ENCODE results near the gene SCAI.

Gene SCAI

GRCh38 chr9:125150349-125151245 is 7.3 kb upstream of the SCAI start:
- peaks cover 5% of the 10 kb centered on the region for H3K4me1 ChIP-seq
- H3K9me3 ChIP-seq, result no peaks in the 10 kb centered on the region
- H3K4me3 ChIP-seq, result no peak overlapping the region
- H3K9ac ChIP-seq, result no peak overlapping the region
- peaks cover 65% of the 10 kb centered on the region for H3K36me3 ChIP-seq
- no peaks in the 10 kb centered on the region for H3K27me3 ChIP-seq
- no peak for TF ChIP-seq Cebpa-rat (IDR thresholded peaks at IDR 0.05)
- H3K4me2 ChIP-seq, result no peak overlapping the region
- no peak overlapping the region for H3K27ac ChIP-seq
- 0 out of 2 replicates have a peak, but pooled peaks cover 8% of the 10 kb centered on the region for H4K20me1 ChIP-seq

- no peaks in the 10 kb centered on the region for H3K9me3 ChIP-seq
- no peak overlapping the region for H3K9ac ChIP-seq
- H3K4me2 ChIP-seq, result no peak overlapping the region
- no peak overlapping the region for H3K4me3 ChIP-seq
- H3K27me3 ChIP-seq, result no peaks in the 10 kb centered on the region
- no peaks in the 10 kb centered on the region for H4K20me1 ChIP-seq
- peaks cover 17% of the 10 kb centered on the region for H3K4me1 ChIP-seq
- peaks cover 34% of the 10 kb centered on the region for H3K36me3 ChIP-seq
- H3K27ac ChIP-seq, result no peak overlapping the region
- no peak for TF ChIP-seq Cebpa-rat (IDR thresholded peaks at IDR 0.05)
These were observed 4.1 kb upstream of the SCAI start for GRCh38 chr9:125147401-125147951.

GRCh38 chr9:125146247-125146646 is 2.9 kb upstream of the SCAI start:
- Histone ChIP-seq H3K4me2 (no peak overlapping the region; the same call in 1 of the 2 replicates), H3K36me3 (peaks cover 22% of the 10 kb centered on the region), H3K4me3 (no peak overlapping the region), H4K20me1 (no peaks in the 10 kb centered on the region), H3K4me1 (peaks cover 28% of the 10 kb centered on the region), H3K9me3 (no peaks in the 10 kb centered on the region), H3K9ac (no peak overlapping the region), H3K27ac (no peak overlapping the region), H3K27me3 (no peaks in the 10 kb centered on the region)
- no peak for TF ChIP-seq Cebpa-rat (IDR thresholded peaks at IDR 0.05)

GRCh38 chr9:125145425-125145824 is 2.1 kb upstream of the SCAI start:
- H3K36me3 ChIP-seq, result peaks cover 16% of the 10 kb centered on the region
- no peaks in the 10 kb centered on the region for H3K9me3 ChIP-seq
- TF ChIP-seq Cebpa-rat (IDR thresholded peaks at IDR 0.05), result no peak
- H3K4me3 ChIP-seq, result no peak overlapping the region
- no peak overlapping the region for H3K27ac ChIP-seq
- peaks cover 29% of the 10 kb centered on the region for H3K4me1 ChIP-seq
- no peak overlapping the region for H3K9ac ChIP-seq
- no peaks in the 10 kb centered on the region for H4K20me1 ChIP-seq
- peak overlapping the region; percentile 42 for H3K4me2 ChIP-seq
- no peaks in the 10 kb centered on the region for H3K27me3 ChIP-seq

GRCh38 chr9:125142560-125143376 is 560 bp downstream of the SCAI start:
- H3K4me2 ChIP-seq, result peak overlapping the region; percentile 72
- H3K9ac ChIP-seq, result peak overlapping the region; percentile 79
- H3K27ac ChIP-seq, result peak overlapping the region; percentile 69
- no peak for TF ChIP-seq Cebpa-rat (IDR thresholded peaks at IDR 0.05)
- no peaks in the 10 kb centered on the region for H4K20me1 ChIP-seq
- peak overlapping the region; percentile 75 for H3K4me3 ChIP-seq
- peaks cover 21% of the 10 kb centered on the region for H3K36me3 ChIP-seq
- no peaks in the 10 kb centered on the region for H3K27me3 ChIP-seq
- H3K9me3 ChIP-seq, result no peaks in the 10 kb centered on the region
- H3K4me1 ChIP-seq, result peaks cover 33% of the 10 kb centered on the region

- Histone ChIP-seq H3K27me3 (no peaks in the 10 kb centered on the region), H3K4me3 (0 out of 2 replicates have a peak overlapping the region, but pooled peaks have one; percentile 75), H4K20me1 (no peaks in the 10 kb centered on the region), H3K4me1 (peaks cover 33% of the 10 kb centered on the region), H3K27ac (no peak overlapping the region), H3K9me3 (no peaks in the 10 kb centered on the region), H3K36me3 (peaks cover 21% of the 10 kb centered on the region), H3K9ac (no peak overlapping the region), H3K4me2 (peak overlapping the region; percentile 72)
- TF ChIP-seq Cebpa-rat (IDR thresholded peaks at IDR 0.05), result no peak
These were observed 1.6 kb downstream of the SCAI start for GRCh38 chr9:125141751-125142150.

- no peak overlapping the region for H3K4me3 ChIP-seq
- peaks cover 22% of the 10 kb centered on the region for H3K36me3 ChIP-seq
- H3K4me2 ChIP-seq, result peak overlapping the region; percentile 72; the same call in 1 of the 2 replicates
- no peaks in the 10 kb centered on the region for H3K9me3 ChIP-seq
- peaks cover 33% of the 10 kb centered on the region for H3K4me1 ChIP-seq
- H3K27me3 ChIP-seq, result no peaks in the 10 kb centered on the region
- H3K27ac ChIP-seq, result no peak overlapping the region
- TF ChIP-seq Cebpa-rat (IDR thresholded peaks at IDR 0.05), result no peak
- no peaks in the 10 kb centered on the region for H4K20me1 ChIP-seq
- no peak overlapping the region for H3K9ac ChIP-seq
These were observed 2.1 kb downstream of the SCAI start for GRCh38 chr9:125141251-125141650.

GRCh38 chr9:125140576-125140975 is 2.8 kb downstream of the SCAI start:
- H3K4me1 ChIP-seq, result peaks cover 28% of the 10 kb centered on the region
- H3K4me2 ChIP-seq, result no peak overlapping the region
- H3K9ac ChIP-seq, result no peak overlapping the region
- no peak overlapping the region for H3K4me3 ChIP-seq
- no peaks in the 10 kb centered on the region for H4K20me1 ChIP-seq
- no peak overlapping the region for H3K27ac ChIP-seq
- no peaks in the 10 kb centered on the region for H3K27me3 ChIP-seq
- H3K9me3 ChIP-seq, result no peaks in the 10 kb centered on the region
- TF ChIP-seq Cebpa-rat (IDR thresholded peaks at IDR 0.05), result no peak
- H3K36me3 ChIP-seq, result peaks cover 29% of the 10 kb centered on the region

- no peak overlapping the region for H3K27ac ChIP-seq
- H3K4me3 ChIP-seq, result no peak overlapping the region
- no peaks in the 10 kb centered on the region for H3K27me3 ChIP-seq
- H3K9ac ChIP-seq, result no peak overlapping the region
- H4K20me1 ChIP-seq, result no peaks in the 10 kb centered on the region
- peaks cover 21% of the 10 kb centered on the region for H3K9me3 ChIP-seq
- H3K4me1 ChIP-seq, result peaks cover 19% of the 10 kb centered on the region
- H3K4me2 ChIP-seq, result no peak overlapping the region
- H3K36me3 ChIP-seq, result peaks cover 52% of the 10 kb centered on the region
- TF ChIP-seq Cebpa-rat (IDR thresholded peaks at IDR 0.05), result no peak
These were observed 6.1 kb downstream of the SCAI start for GRCh38 chr9:125137200-125137599.

All from BLaER1 (cell line).